ENCODE results near the gene NDC1. TPM values are rescaled to one million over a fixed set of nuclear protein-coding genes. Genes with fewer than 3 reads are reported as not detected.

NDC1 gene
- total and polyA plus RNA-seq, 3 donors from 2014 or later = 13.0 to 26.4 (median 22.2) TPM

DNA sequence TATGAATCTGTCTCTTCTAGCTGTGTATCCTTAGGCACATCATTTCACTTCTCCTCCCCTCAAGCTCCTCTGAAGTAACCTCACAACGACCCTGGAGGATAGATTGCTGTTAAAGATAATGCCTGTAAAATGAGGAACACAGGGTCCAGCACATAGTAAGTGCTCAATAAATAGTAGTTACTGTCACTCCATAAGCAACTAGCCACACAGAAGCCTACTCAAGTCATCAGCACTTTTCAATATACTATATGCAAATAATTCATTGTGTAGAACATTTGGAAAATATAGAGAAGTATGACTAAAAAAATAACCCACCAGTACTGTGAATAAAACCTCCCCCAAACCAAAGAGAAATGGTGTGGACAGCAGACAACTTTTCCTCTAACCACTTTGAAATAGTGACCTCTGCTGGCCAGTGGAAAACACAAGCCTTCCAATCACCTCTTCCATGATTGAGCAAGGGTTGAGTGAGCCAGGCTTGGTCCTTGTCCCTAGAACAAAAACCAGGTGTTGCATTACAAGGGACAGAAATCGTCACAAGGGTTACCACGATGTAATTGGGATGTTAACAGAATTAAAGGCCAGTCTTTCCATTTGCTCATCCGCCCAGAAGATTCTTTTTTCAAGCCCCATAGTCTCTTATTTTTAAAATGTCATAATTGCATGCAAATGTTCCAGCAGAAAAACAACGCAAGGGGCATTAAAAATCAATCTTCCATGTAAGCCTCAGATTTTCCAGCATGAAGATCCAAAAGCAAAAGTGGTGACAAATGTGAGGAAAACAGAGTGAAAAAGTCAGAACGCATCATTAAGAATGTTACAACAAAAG is 83.4 kb downstream of the NDC1 start:
- DNase-seq = peak; percentile 64
- 57 to 64% methylated on average over 6 of the region's 6 CpGs for WGBS, 2 donors
- H3K9me3 ChIP-seq = no peaks in the 10 kb centered on the region

DNA sequence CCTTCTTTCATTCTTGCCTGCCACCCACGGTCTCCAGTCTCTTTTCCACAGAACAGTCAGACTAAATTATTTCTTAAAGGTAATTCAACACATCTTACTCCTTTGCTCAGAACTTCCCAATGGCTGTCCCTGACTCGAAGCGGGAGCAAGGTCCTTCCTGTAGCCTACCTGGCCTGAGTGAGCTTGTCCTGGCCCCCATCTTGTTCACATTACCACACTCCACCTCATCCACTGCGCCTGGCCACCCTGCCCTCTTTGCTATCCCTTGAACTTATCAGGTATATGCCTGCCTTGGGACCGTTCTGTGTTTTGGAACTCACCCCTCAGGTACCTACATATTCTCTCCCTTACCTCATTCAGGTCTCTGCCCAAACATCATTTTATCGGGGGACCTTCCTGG is 85.8 kb downstream of the NDC1 start:
- Histone ChIP-seq H3K27ac (no peak overlapping the region), H3K27me3 (no peaks in the 10 kb centered on the region), H3K36me3 (ENCODE audit: low read depth, missing control alignments) (no peaks in the 10 kb centered on the region), H3K9me3 (no peaks in the 10 kb centered on the region), H3K4me1 (no peaks in the 10 kb centered on the region), H3K4me3 (no peak overlapping the region)
- DNase-seq = no peak
- TF ChIP-seq, protein P1, sequence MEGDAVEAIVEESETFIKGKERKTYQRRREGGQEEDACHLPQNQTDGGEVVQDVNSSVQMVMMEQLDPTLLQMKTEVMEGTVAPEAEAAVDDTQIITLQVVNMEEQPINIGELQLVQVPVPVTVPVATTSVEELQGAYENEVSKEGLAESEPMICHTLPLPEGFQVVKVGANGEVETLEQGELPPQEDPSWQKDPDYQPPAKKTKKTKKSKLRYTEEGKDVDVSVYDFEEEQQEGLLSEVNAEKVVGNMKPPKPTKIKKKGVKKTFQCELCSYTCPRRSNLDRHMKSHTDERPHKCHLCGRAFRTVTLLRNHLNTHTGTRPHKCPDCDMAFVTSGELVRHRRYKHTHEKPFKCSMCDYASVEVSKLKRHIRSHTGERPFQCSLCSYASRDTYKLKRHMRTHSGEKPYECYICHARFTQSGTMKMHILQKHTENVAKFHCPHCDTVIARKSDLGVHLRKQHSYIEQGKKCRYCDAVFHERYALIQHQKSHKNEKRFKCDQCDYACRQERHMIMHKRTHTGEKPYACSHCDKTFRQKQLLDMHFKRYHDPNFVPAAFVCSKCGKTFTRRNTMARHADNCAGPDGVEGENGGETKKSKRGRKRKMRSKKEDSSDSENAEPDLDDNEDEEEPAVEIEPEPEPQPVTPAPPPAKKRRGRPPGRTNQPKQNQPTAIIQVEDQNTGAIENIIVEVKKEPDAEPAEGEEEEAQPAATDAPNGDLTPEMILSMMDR (IDR thresholded peaks at IDR 0.05) = no peak
- TF ChIP-seq POLR2A (IDR thresholded peaks at IDR 0.05) = no peak
- 93 to 94% methylated on average over 6 of the region's 6 CpGs for WGBS, 2 donors
- intact Hi-C loops (cut with DNase I; ENCODE audit: low total_unique reads) = loop anchor here (10.0 kb wide), 1 partner anchor 267 kb away; no protein-coding TSS in a partner anchor

More for the DNA sequence above, 83.4 kb downstream of the NDC1 start:
- Histone ChIP-seq H3K27me3 (no peaks in the 10 kb centered on the region), H3K4me1 (no peaks in the 10 kb centered on the region), H3K36me3 (ENCODE audit: low read depth, missing control alignments) (no peaks in the 10 kb centered on the region), H3K27ac (no peak overlapping the region), H3K4me3 (no peak overlapping the region)
- intact Hi-C loops (cut with DNase I; ENCODE audit: low total_unique reads) = loop anchor here (10.0 kb wide), 1 partner anchor 270 kb away; no protein-coding TSS in a partner anchor
- TF ChIP-seq, protein P1 (IDR thresholded peaks at IDR 0.05) = peak; percentile 13 to 74 (median 58)
- no peak for TF ChIP-seq POLR2A (IDR thresholded peaks at IDR 0.05)

DNA sequence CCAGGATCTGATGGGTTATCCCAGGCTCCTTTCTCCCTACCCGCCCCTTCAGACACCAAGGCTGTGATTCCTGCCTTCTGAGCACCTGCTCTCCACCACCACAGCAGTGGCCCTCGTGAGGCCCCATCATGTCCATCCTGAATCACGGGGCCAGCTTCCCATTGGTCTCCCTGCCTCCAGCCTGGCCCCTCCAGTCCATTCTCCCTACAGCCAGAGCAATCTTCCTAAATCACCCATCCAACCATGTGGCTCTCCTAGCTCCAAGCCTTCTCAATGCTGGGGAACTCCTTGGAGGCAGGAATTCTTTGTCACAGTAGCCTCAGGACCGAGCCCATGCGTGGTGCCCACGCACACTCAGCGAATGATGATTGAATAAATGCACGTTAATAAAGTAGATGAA is 90.3 kb downstream of the NDC1 start:
- TF ChIP-seq, protein P1 (IDR thresholded peaks at IDR 0.05) = no peak
- TF ChIP-seq POLR2A (IDR thresholded peaks at IDR 0.05) = no peak
- intact Hi-C loops (cut with DNase I; ENCODE audit: low total_unique reads) = no loop called here
- WGBS, 2 donors = 85 to 90% methylated on average over 8 of the region's 8 CpGs
- Histone ChIP-seq H3K27me3 (no peaks in the 10 kb centered on the region), H3K4me1 (no peaks in the 10 kb centered on the region), H3K36me3 (ENCODE audit: low read depth, missing control alignments) (no peaks in the 10 kb centered on the region), H3K9me3 (no peaks in the 10 kb centered on the region), H3K4me3 (no peak overlapping the region), H3K27ac (no peak overlapping the region)
- no peak for DNase-seq

DNA sequence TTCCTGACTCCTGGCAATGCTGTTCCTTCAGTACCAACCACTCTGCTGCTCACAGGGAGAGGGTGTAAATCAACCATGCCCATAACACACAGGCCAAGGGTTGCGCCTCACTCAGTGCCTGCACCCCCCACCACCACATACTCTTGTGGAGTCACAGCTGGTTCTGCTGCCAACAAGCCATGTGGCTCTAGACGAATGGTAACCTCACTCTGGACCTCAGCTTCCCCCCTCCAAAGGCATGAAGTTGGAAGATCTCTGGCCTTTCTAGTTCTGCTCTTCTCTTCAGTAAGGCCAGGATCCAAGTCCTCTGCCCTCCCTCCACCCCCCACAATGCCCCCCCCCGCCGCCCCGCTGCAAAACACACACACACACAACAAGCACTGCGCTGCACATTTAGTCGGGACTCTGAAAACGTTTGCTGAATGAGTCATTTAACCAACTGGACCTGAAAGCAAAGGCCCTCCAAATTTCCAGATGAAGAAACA is 97.4 kb downstream of the NDC1 start:
- TF ChIP-seq, protein P1 (IDR thresholded peaks at IDR 0.05) = no peak
- no peak for TF ChIP-seq POLR2A (IDR thresholded peaks at IDR 0.05)
- Histone ChIP-seq H3K9me3 (no peaks in the 10 kb centered on the region), H3K4me3 (no peak overlapping the region), H3K4me1 (peaks cover 7% of the 10 kb centered on the region), H3K27me3 (no peaks in the 10 kb centered on the region), H3K27ac (no peak overlapping the region), H3K36me3 (ENCODE audit: low read depth, missing control alignments) (no peaks in the 10 kb centered on the region)
- WGBS, 2 donors = 52 to 79% methylated on average over 8 of the region's 8 CpGs
- intact Hi-C loops (cut with DNase I; ENCODE audit: low total_unique reads) = no loop called here
- DNase-seq = no peak

All from testis (tissue), 3 donors.